Measurements from ENCODE around the gene CXADR.

- TF ChIP-seq CTCF (IDR thresholded peaks at IDR 0.05) (no peak), POLR2AphosphoS5 (IDR thresholded peaks at IDR 0.05; ENCODE audit: low read depth, low read length) (no peak), TCF7L2 (IDR thresholded peaks at IDR 0.05; ENCODE audit: low read depth, low read length) (no peak)
These were observed 18.8 kb upstream of the CXADR start for GRCh38 chr21:17494051-17494450.
